ENCODE results near the gene HOXB5. TPM values are rescaled to one million over a fixed set of nuclear protein-coding genes. Genes with fewer than 3 reads are reported as not detected.

The HOXB5 gene
- total and polyA plus RNA-seq, 2 experiments from 2014 or later, result 0.27 to 4.4 TPM

- peak within 1 kb of the TSS; percentile 55 for H3K27ac ChIP-seq
Observed at GRCh38 chr17:48626245-48627117, 32.9 kb upstream of the HOXB5 start, which contains the start of gene HOXB9. HOXB9 (minus strand) TSS chr17:48626358; CDS start chr17:48626269, 89 bp downstream.

GRCh38 chr17:48625495-48626244, 32.1 kb upstream of the HOXB5 start:
- no peaks in the 10 kb centered on the region for H3K79me2 ChIP-seq
- H3K27me3 ChIP-seq, result peaks cover 98% of the 10 kb centered on the region
- H2AFZ ChIP-seq, result peak overlapping the region; percentile 66
- H3K4me3 ChIP-seq, result peak overlapping the region; percentile 29
- H3K4me2 ChIP-seq, result peak overlapping the region; percentile 94
- H3K9me3 ChIP-seq (ENCODE audit: low read depth), result no peaks in the 10 kb centered on the region
- no peaks in the 10 kb centered on the region for H4K20me1 ChIP-seq (ENCODE audit: insufficient read depth, poor library complexity, severe bottlenecking)
- TF ChIP-seq EZH2 (IDR thresholded peaks at IDR 0.05; ENCODE audit: borderline replicate concordance) (peak; percentile 92), EZH2phosphoT487 (IDR thresholded peaks at IDR 0.05; ENCODE audit: low read depth, severe bottlenecking, unreplicated experiment) (peak; percentile 58)
- TF ChIP-seq, protein P1, sequence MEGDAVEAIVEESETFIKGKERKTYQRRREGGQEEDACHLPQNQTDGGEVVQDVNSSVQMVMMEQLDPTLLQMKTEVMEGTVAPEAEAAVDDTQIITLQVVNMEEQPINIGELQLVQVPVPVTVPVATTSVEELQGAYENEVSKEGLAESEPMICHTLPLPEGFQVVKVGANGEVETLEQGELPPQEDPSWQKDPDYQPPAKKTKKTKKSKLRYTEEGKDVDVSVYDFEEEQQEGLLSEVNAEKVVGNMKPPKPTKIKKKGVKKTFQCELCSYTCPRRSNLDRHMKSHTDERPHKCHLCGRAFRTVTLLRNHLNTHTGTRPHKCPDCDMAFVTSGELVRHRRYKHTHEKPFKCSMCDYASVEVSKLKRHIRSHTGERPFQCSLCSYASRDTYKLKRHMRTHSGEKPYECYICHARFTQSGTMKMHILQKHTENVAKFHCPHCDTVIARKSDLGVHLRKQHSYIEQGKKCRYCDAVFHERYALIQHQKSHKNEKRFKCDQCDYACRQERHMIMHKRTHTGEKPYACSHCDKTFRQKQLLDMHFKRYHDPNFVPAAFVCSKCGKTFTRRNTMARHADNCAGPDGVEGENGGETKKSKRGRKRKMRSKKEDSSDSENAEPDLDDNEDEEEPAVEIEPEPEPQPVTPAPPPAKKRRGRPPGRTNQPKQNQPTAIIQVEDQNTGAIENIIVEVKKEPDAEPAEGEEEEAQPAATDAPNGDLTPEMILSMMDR (IDR thresholded peaks at IDR 0.05; ENCODE audit: poor library complexity), result no peak
- under 1% methylated on average over 59 of the region's 69 CpGs for WGBS (ENCODE audit: low lambda C conversion rate, missing lambda C conversion rate)
- H3K27ac ChIP-seq, result peak overlapping the region; percentile 55
- DNase-seq (ENCODE audit: low spot score), result peak; percentile 66
- no peaks in the 10 kb centered on the region for H3K36me3 ChIP-seq (replicated peaks; ENCODE audit: insufficient read depth, low read depth)
- H3K9me2 ChIP-seq (replicated peaks; ENCODE audit: insufficient read depth), result no peaks in the 10 kb centered on the region
- peaks cover 20% of the 10 kb centered on the region for H3K4me1 ChIP-seq (ENCODE audit: insufficient read depth)

More at GRCh38 chr17:48626245-48627117, 32.9 kb upstream of the HOXB5 start, which contains the start of gene HOXB9:
- TF ChIP-seq EZH2phosphoT487 (IDR thresholded peaks at IDR 0.05; ENCODE audit: low read depth, severe bottlenecking, unreplicated experiment), result peak; percentile 28
- TF ChIP-seq, protein P1 (IDR thresholded peaks at IDR 0.05; ENCODE audit: poor library complexity), result no peak
- Histone ChIP-seq H3K4me1 (ENCODE audit: insufficient read depth) (peaks cover 20% of the 10 kb centered on the region), H3K79me2 (no peaks in the 10 kb centered on the region), H3K9me2 (replicated peaks; ENCODE audit: insufficient read depth) (no peaks in the 10 kb centered on the region), H3K4me3 (peak within 1 kb of the TSS; percentile 29), H3K27me3 (peaks cover 98% of the 10 kb centered on the region), H3K36me3 (replicated peaks; ENCODE audit: insufficient read depth, low read depth) (no peaks in the 10 kb centered on the region), H3K9me3 (ENCODE audit: low read depth) (no peaks in the 10 kb centered on the region), H3K4me2 (peak within 1 kb of the TSS; percentile 94), H4K20me1 (ENCODE audit: insufficient read depth, poor library complexity, severe bottlenecking) (no peaks in the 10 kb centered on the region), H2AFZ (peak within 1 kb of the TSS; percentile 66)
- 3% methylated on average over 30 of the region's 50 CpGs for WGBS (ENCODE audit: low lambda C conversion rate, missing lambda C conversion rate)
- DNase-seq (ENCODE audit: low spot score), result peak; percentile 72

GRCh38 chr17:48624544-48625494, 31.2 kb upstream of the HOXB5 start:
- Histone ChIP-seq H3K36me3 (replicated peaks; ENCODE audit: insufficient read depth, low read depth) (no peaks in the 10 kb centered on the region), H4K20me1 (ENCODE audit: insufficient read depth, poor library complexity, severe bottlenecking) (no peaks in the 10 kb centered on the region), H3K79me2 (no peaks in the 10 kb centered on the region), H3K9me3 (ENCODE audit: low read depth) (no peaks in the 10 kb centered on the region), H3K27ac (peak overlapping the region; percentile 55), H3K4me2 (peak overlapping the region; percentile 94), H3K4me1 (ENCODE audit: insufficient read depth) (peaks cover 24% of the 10 kb centered on the region), H2AFZ (peak overlapping the region; percentile 66), H3K27me3 (peaks cover 98% of the 10 kb centered on the region), H3K9me2 (replicated peaks; ENCODE audit: insufficient read depth) (no peaks in the 10 kb centered on the region), H3K4me3 (peak overlapping the region; percentile 29)
- TF ChIP-seq EZH2phosphoT487 (IDR thresholded peaks at IDR 0.05; ENCODE audit: low read depth, severe bottlenecking, unreplicated experiment) (peak; percentile 71), EZH2 (IDR thresholded peaks at IDR 0.05; ENCODE audit: borderline replicate concordance) (peak; percentile 75)
- TF ChIP-seq, protein P1 (IDR thresholded peaks at IDR 0.05; ENCODE audit: poor library complexity), result no peak
- WGBS (ENCODE audit: low lambda C conversion rate, missing lambda C conversion rate), result 2% methylated on average over 36 of the region's 66 CpGs
- peak; percentile 55 for DNase-seq (ENCODE audit: low spot score)
